ENCODE results near the gene FOSL1. TPM values are rescaled to one million over a fixed set of nuclear protein-coding genes. Genes with fewer than 3 reads are reported as not detected.

FOSL1 gene
- total RNA-seq, 1 experiment from 2014 or later, result 33.7 TPM

- H2BK5ac ChIP-seq (ENCODE audit: insufficient read length, low read length), result no peak overlapping the region
- H3K4me3 Mint-ChIP-seq, result no peak overlapping the region
- no peaks in the 10 kb centered on the region for H4K20me1 ChIP-seq (ENCODE audit: control insufficient read depth, insufficient read depth, insufficient read length)
- peaks cover 2% of the 10 kb centered on the region for H3K79me1 ChIP-seq (ENCODE audit: insufficient read depth, low read depth, low read length, poor library complexity, severe bottlenecking)
- H3K14ac ChIP-seq (ENCODE audit: insufficient read depth, low read length), result no peak overlapping the region
- H3K23ac ChIP-seq (ENCODE audit: insufficient read length, low read depth, low read length), result no peak overlapping the region
- H3K27ac Mint-ChIP-seq, result peak overlapping the region in 1 of 3 experiments; percentile 63; a peak in 1 of 7 replicates
- H3K9ac ChIP-seq (ENCODE audit: extremely low read depth, insufficient read length, low read length), result no peak overlapping the region
- H3K56ac ChIP-seq (ENCODE audit: insufficient read length, low read depth, low read length), result no peak overlapping the region
- H4K8ac ChIP-seq (replicated peaks; ENCODE audit: insufficient read length, low read depth, low read length), result no peak overlapping the region
- no peak overlapping the region for H2BK120ac ChIP-seq (ENCODE audit: low read depth, low read length, poor library complexity, severe bottlenecking)
- peaks cover 33 to 43% (median 36%) of the 10 kb centered on the region in 3 experiments for H3K36me3 Mint-ChIP-seq (ENCODE audit: insufficient read depth in 1 of 3, low read depth in 3 of 3)
- no peak overlapping the region for H2BK20ac ChIP-seq (ENCODE audit: low read depth, low read length, poor library complexity, severe bottlenecking)
- H3K4me1 ChIP-seq (ENCODE audit: insufficient read depth, low read length), result no peaks in the 10 kb centered on the region
- no peak overlapping the region for H3K4ac ChIP-seq (ENCODE audit: low read depth, low read length)
- peaks cover 3 to 7% of the 10 kb centered on the region in 2 experiments; a peak in 2 of 5 replicates for H3K9me3 Mint-ChIP-seq
- TF ChIP-seq CTCF (conservative IDR thresholded peaks at IDR 0.05), result no peak
- no peak overlapping the region for H2AK5ac ChIP-seq (ENCODE audit: insufficient read length, low read length)
- no peak overlapping the region for H2AFZ ChIP-seq (ENCODE audit: low read length)
- H2BK12ac ChIP-seq (ENCODE audit: insufficient read length, low read depth, low read length), result no peak overlapping the region
- no peaks in the 10 kb centered on the region for H3K9me3 ChIP-seq (ENCODE audit: control insufficient read depth, low read depth, low read length)
- peaks cover 15% of the 10 kb centered on the region for H3K27me3 Mint-ChIP-seq (ENCODE audit: low read depth)
- H4K5ac ChIP-seq (ENCODE audit: insufficient read length, low read depth, low read length), result no peak overlapping the region
- no peak overlapping the region for H3T11ph ChIP-seq (ENCODE audit: low read length)
- no peak overlapping the region for H3K27ac ChIP-seq (ENCODE audit: insufficient read length, low read depth, low read length)
- no peak overlapping the region for H3K4me2 ChIP-seq (ENCODE audit: insufficient read depth, insufficient read length, low read length)
- H3K27me3 ChIP-seq (ENCODE audit: insufficient read depth, low read length), result no peaks in the 10 kb centered on the region
- no CpG with 5 or more reads among the region's 20 CpGs for WGBS (ENCODE audit: extremely low coverage, insufficient read length, low lambda C conversion rate)
- H3K18ac ChIP-seq (ENCODE audit: insufficient read length, low read depth, low read length), result no peak overlapping the region
- H2BK15ac ChIP-seq (ENCODE audit: low read depth, low read length), result no peak overlapping the region
- H3K79me2 ChIP-seq (ENCODE audit: insufficient read depth, low read length), result peaks cover 1% of the 10 kb centered on the region; the same call in 1 of the 2 replicates
- no peaks in the 10 kb centered on the region for H3K23me2 ChIP-seq (ENCODE audit: insufficient read length, low read depth, low read length, poor library complexity, severe bottlenecking)
- no peak overlapping the region for H4K91ac ChIP-seq (ENCODE audit: insufficient read length, low read depth, low read length)
- DNase-seq, result peak; percentile 32
- H3K4me1 Mint-ChIP-seq, result peaks cover 10 to 14% of the 10 kb centered on the region in 2 experiments
These were observed 49.7 kb downstream of the FOSL1 start for GRCh38 chr11:65850217-65851082.

All from H9 (cell line).